Neuronal stem cell (in vitro differentiated cells): ENCODE data around the gene PEAK3.

ENCODE experiments used
- DNase-seq: peaks from one replicate; pipeline ENCODE4 v3.0.0-alpha.2; 2013; ENCODE audit warnings: low spot score
- H2AFZ ChIP-seq: one replicate; pipeline ENCODE4 v1.6.1; 2013; ENCODE audit warnings: mild to moderate bottlenecking, low read length, inconsistent platforms
- H2AK5ac ChIP-seq: 2 replicates; pipeline ENCODE4 v1.6.1; 2013; ENCODE audit warnings: low read depth, mild to moderate bottlenecking, inconsistent platforms, low read length, moderate library complexity, mixed read lengths
- H2BK120ac ChIP-seq: 2 replicates; pipeline ENCODE4 v1.6.1; 2013; ENCODE audit warnings: low read depth, mild to moderate bottlenecking, inconsistent platforms, low read length, moderate library complexity, mixed read lengths
- H2BK12ac ChIP-seq: one replicate; pipeline ENCODE4 v1.6.1; 2013; ENCODE audit warnings: low read length, inconsistent platforms
- H2BK15ac ChIP-seq: 2 replicates; pipeline ENCODE4 v1.6.1; 2013; ENCODE audit warnings: mild to moderate bottlenecking, low read length, inconsistent platforms, mixed read lengths
- H2BK5ac ChIP-seq: one replicate; pipeline ENCODE4 v1.6.1; 2013; ENCODE audit warnings: inconsistent platforms, mild to moderate bottlenecking, low read length, moderate library complexity
- H3K14ac ChIP-seq: one replicate; pipeline ENCODE4 v1.6.1; 2013; ENCODE audit warnings: low read length, inconsistent platforms
- H3K18ac ChIP-seq: 2 replicates; pipeline ENCODE4 v1.6.1; 2013; ENCODE audit warnings: low read length, inconsistent platforms
- H3K23ac ChIP-seq: 2 replicates; pipeline ENCODE4 v1.6.1; 2013; ENCODE audit warnings: low read depth, mild to moderate bottlenecking, mixed read lengths, low read length, inconsistent platforms; ENCODE audit not compliant: poor library complexity
- H3K27ac ChIP-seq: replicated peaks from 3 replicates; pipeline ENCODE4 v1.5.1; 2013; ENCODE audit warnings: low read length, inconsistent platforms
- H3K27me3 ChIP-seq, 3 experiments: 2 replicates each; pipeline ENCODE4 v1.6.1; 2013; ENCODE audit warnings: low read length in 3 of 3, mild to moderate bottlenecking in 2 of 3, inconsistent platforms in 1 of 3, low read depth in 1 of 3, mixed read lengths in 1 of 3, moderate library complexity in 1 of 3; ENCODE audit not compliant: control insufficient read depth in 3 of 3, insufficient read depth in 3 of 3
- H3K36me3 ChIP-seq, 2 donors: replicated peaks in 1 of 2; 2 replicates each; pipeline ENCODE4 v1.6.1; 2013; ENCODE audit warnings: low read length in 2 of 2; ENCODE audit not compliant: control insufficient read depth in 2 of 2, insufficient read depth in 2 of 2
- H3K4ac ChIP-seq: 2 replicates; pipeline ENCODE4 v1.6.1; 2013; ENCODE audit warnings: inconsistent platforms, mild to moderate bottlenecking, low read length, moderate library complexity
- H3K4me1 ChIP-seq, 2 donors: 1 replicate in 1 of 2; 2 replicates in 1 of 2; pipeline ENCODE4 v1.6.1; 2013; ENCODE audit warnings: low read length in 2 of 2, low read depth in 1 of 2; ENCODE audit not compliant: control insufficient read depth in 2 of 2, insufficient read depth in 1 of 2
- H3K4me2 ChIP-seq: one replicate; pipeline ENCODE4 v1.6.1; 2013; ENCODE audit warnings: mild to moderate bottlenecking, low read length, inconsistent platforms; ENCODE audit not compliant: insufficient read depth, poor library complexity, severe bottlenecking
- H3K4me3 ChIP-seq, 2 donors: 2 replicates each; pipeline ENCODE4 v1.5.1; 2013; ENCODE audit warnings: low read length in 2 of 2, mild to moderate bottlenecking in 2 of 2, inconsistent platforms in 1 of 2, moderate library complexity in 1 of 2
- H3K79me1 ChIP-seq: one replicate; pipeline ENCODE4 v1.6.1; 2013; ENCODE audit warnings: low read depth, mild to moderate bottlenecking, inconsistent platforms, low read length, moderate library complexity
- H3K9ac ChIP-seq: one replicate; pipeline ENCODE4 v1.6.1; 2013; ENCODE audit warnings: mild to moderate bottlenecking, low read depth, low read length, inconsistent platforms; ENCODE audit not compliant: poor library complexity
- H3K9me3 ChIP-seq, 2 donors: replicated peaks in 1 of 2; 2 replicates each; pipeline versions ENCODE3 to v1.6.1; 2013; ENCODE audit warnings: low read length in 2 of 2, mild to moderate bottlenecking in 2 of 2, inconsistent platforms in 1 of 2, low read depth in 1 of 2, mixed read lengths in 1 of 2, moderate library complexity in 1 of 2; ENCODE audit not compliant: control insufficient read depth in 2 of 2, insufficient read depth in 1 of 2
- H4K8ac ChIP-seq: one replicate; pipeline ENCODE4 v1.6.1; 2013; ENCODE audit warnings: low read depth, mild to moderate bottlenecking, inconsistent platforms, low read length, moderate library complexity
- H4K91ac ChIP-seq: one replicate; pipeline ENCODE4 v1.6.1; 2013; ENCODE audit warnings: low read length, low read depth, mild to moderate bottlenecking, inconsistent platforms; ENCODE audit not compliant: poor library complexity
- WGBS, 2 donors: extraction: QIAGEN DNeasy Blood & Tissue Kit; methylation state at CpG; one replicate each; pipeline ENCODE4 v1.1.7; 2013; ENCODE audit warnings: missing lambda C conversion rate in 2 of 2, mixed read lengths in 1 of 2; ENCODE audit not compliant: insufficient read length in 2 of 2, insufficient replicate concordance in 1 of 2; ENCODE audit errors: extremely low coverage in 2 of 2; 5-methylcytosine and 5-hydroxymethylcytosine counted together

Gene PEAK3

DNA sequence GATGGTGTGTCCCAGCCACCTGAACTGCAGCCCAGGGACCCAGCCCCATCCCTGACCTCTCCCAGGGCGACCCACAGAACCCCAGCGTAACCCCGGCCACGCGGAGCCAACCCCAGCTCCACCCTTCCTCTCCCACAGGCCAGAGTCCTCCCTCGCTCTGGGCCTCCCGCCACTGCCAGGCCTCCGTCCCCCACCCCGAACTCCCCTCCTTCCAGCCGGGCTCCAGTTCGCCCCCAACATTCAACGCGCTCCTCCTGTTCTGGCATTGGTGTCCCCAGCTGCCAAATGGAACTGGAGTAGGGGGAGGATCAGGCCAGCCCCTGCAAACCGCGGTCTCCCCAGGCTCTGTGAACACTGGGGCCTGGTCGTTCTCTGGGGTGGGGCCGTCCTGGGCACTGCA lies 18.6 kb upstream of the PEAK3 start:
- Histone ChIP-seq H3K4me2 (no peak overlapping the region), H3K4me3 (no peak overlapping the region), H2BK5ac (no peak overlapping the region), H3K14ac (no peak overlapping the region), H3K9ac (no peak overlapping the region), H3K4ac (no peak overlapping the region), H2BK12ac (no peak overlapping the region), H3K27ac (no peak overlapping the region), H3K23ac (peak overlapping the region; percentile 31), H2BK15ac (peak overlapping the region; percentile 7), H3K27me3 (peaks cover 0 to 32% (median 7%) of the 10 kb centered on the region in 3 experiments), H2BK120ac (no peak overlapping the region), H2AFZ (no peak overlapping the region), H3K36me3 (no peaks in the 10 kb centered on the region), H4K91ac (no peak overlapping the region), H2AK5ac (peak overlapping the region; percentile 45), H3K9me3 (no peaks in the 10 kb centered on the region), H3K79me1 (no peaks in the 10 kb centered on the region), H3K4me1 (peaks cover 8 to 14% of the 10 kb centered on the region in 2 donors), H3K18ac (peak overlapping the region; percentile 64), H4K8ac (no peak overlapping the region)
- no peak for DNase-seq
- no CpG with 5 or more reads among the region's 17 CpGs for WGBS, 2 donors

- no peak overlapping the region for H3K9ac ChIP-seq
- H3K14ac ChIP-seq, result no peak overlapping the region
- no peak overlapping the region for H4K91ac ChIP-seq
- H2BK5ac ChIP-seq, result no peak overlapping the region
- no peak overlapping the region for H3K4me2 ChIP-seq
- no peak overlapping the region for H3K27ac ChIP-seq
- no peak overlapping the region for H2AK5ac ChIP-seq
- no peak overlapping the region for H2BK15ac ChIP-seq
- H3K4me1 ChIP-seq, result peaks cover 4 to 5% of the 10 kb centered on the region in 2 donors
- H3K18ac ChIP-seq, result peak overlapping the region; percentile 67
- H3K79me1 ChIP-seq, result no peaks in the 10 kb centered on the region
- H3K4me3 ChIP-seq, result no peak overlapping the region
- H3K9me3 ChIP-seq, result peaks cover 0 to 2% of the 10 kb centered on the region in 2 donors
- no peak overlapping the region for H2BK120ac ChIP-seq
- H2AFZ ChIP-seq, result no peak overlapping the region
- no peak overlapping the region for H2BK12ac ChIP-seq
- peaks cover 7 to 26% (median 12%) of the 10 kb centered on the region in 3 experiments for H3K27me3 ChIP-seq
- no peak overlapping the region for H4K8ac ChIP-seq
- H3K23ac ChIP-seq, result no peak overlapping the region
- DNase-seq, result no peak
- WGBS, 2 donors, result no CpG with 5 or more reads among the region's 16 CpGs
- H3K4ac ChIP-seq, result no peak overlapping the region
- H3K36me3 ChIP-seq, result no peaks in the 10 kb centered on the region
These were observed 14.2 kb upstream of the PEAK3 start for GRCh38 chr19:2296141-2296540.

- Histone ChIP-seq H2BK5ac (no peak overlapping the region), H3K14ac (peak overlapping the region; percentile 71), H3K18ac (peak overlapping the region; percentile 28), H3K4me2 (no peak overlapping the region), H4K8ac (no peak overlapping the region), H2AFZ (peak overlapping the region; percentile 71), H3K4me3 (no peak overlapping the region), H3K27me3 (peaks cover 20 to 39% (median 25%) of the 10 kb centered on the region in 3 experiments), H3K36me3 (no peaks in the 10 kb centered on the region), H3K27ac (no peak overlapping the region), H2BK12ac (no peak overlapping the region), H2BK120ac (no peak overlapping the region), H2BK15ac (no peak overlapping the region), H3K23ac (no peak overlapping the region), H3K79me1 (no peaks in the 10 kb centered on the region), H3K9me3 (peaks cover 0 to 4% of the 10 kb centered on the region in 2 donors), H3K9ac (no peak overlapping the region), H2AK5ac (no peak overlapping the region), H3K4me1 (peaks cover 5 to 15% of the 10 kb centered on the region in 2 donors), H3K4ac (no peak overlapping the region), H4K91ac (peak overlapping the region; percentile 56)
- no peak for DNase-seq
- WGBS, 2 donors, result no CpG with 5 or more reads among the region's 26 CpGs
These were observed 12.8 kb upstream of the PEAK3 start for GRCh38 chr19:2294687-2295335.

DNA sequence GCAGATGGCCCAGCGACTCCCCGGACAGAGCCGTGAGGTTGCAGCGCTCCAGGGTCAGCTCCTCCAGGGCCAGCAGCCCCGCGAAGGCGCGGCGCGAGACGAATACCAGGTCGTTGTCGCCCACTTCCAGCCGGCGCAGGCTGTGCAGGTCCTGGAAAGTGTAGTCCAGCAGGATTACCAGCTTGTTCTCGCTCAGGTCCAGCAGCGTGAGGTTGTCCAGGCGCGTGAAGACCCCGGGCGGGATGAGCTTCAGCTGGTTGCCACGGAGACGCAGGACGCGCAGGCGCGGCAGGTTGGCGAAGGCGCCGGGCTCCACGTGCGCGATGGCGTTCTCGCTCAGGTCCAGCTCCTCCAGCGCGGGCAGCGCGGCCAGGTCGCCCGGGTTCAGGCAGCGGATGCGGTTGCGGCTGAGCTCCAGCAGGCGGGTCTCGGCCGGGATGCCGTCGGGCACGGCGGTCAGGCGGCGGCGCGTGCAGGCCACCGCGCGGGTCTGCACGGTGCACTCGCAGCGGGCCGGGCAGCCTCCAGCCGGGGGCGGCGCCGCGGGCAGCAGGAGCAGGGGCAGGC lies 9.3 kb upstream of the PEAK3 start:
- peak overlapping the region; percentile 93 for H3K23ac ChIP-seq
- DNase-seq, result peak; percentile 71
- H2BK120ac ChIP-seq, result no peak overlapping the region
- peak overlapping the region in 1 of 2 donors; percentile 73 for H3K4me3 ChIP-seq
- H3K27me3 ChIP-seq, result peaks cover 38 to 71% (median 42%) of the 10 kb centered on the region in 3 experiments
- H4K91ac ChIP-seq, result no peak overlapping the region
- H2BK5ac ChIP-seq, result peak overlapping the region; percentile 75
- H3K9me3 ChIP-seq, result peaks cover 0 to 4% of the 10 kb centered on the region in 2 donors
- peak overlapping the region; percentile 91 for H3K4me2 ChIP-seq
- H3K79me1 ChIP-seq, result peaks cover 3% of the 10 kb centered on the region
- H3K14ac ChIP-seq, result peak overlapping the region; percentile 71
- no peak overlapping the region for H4K8ac ChIP-seq
- H3K36me3 ChIP-seq, result no peaks in the 10 kb centered on the region
- H3K4ac ChIP-seq, result no peak overlapping the region
- peak overlapping the region; percentile 60 for H3K9ac ChIP-seq
- H2AFZ ChIP-seq, result no peak overlapping the region
- H3K18ac ChIP-seq, result peak overlapping the region; percentile 90
- H2AK5ac ChIP-seq, result no peak overlapping the region
- peaks cover 5 to 15% of the 10 kb centered on the region in 2 donors for H3K4me1 ChIP-seq
- WGBS, 2 donors, result no CpG with 5 or more reads among the region's 67 CpGs
- no peak overlapping the region for H2BK12ac ChIP-seq
- H3K27ac ChIP-seq, result no peak overlapping the region
- H2BK15ac ChIP-seq, result no peak overlapping the region
